OCI-LY3 (cell line): Measurements from ENCODE around the gene SNX27.

ENCODE experiments used
- H2AFZ ChIP-seq: fragments of 200-600, 300-600 bp; shearing (Covaris generic); 2 replicates; pipeline ENCODE4 v1.6.0; 2014; ENCODE audit warnings: antibody characterized with exemption, low read depth, low read length
- H3K27ac ChIP-seq: fragments of 200-600, 300-600 bp; sonication (generic); 2 replicates; pipeline ENCODE4 v1.5.1; 2014; ENCODE audit warnings: mild to moderate bottlenecking, low read length, moderate library complexity, mixed read lengths
- H3K27me3 ChIP-seq: fragments of 200-600, 300-600 bp; sonication (generic); 2 replicates; pipeline ENCODE4 v1.6.1; 2014; ENCODE audit warnings: low read depth, low read length, mixed read lengths
- H3K36me3 ChIP-seq: fragments of 200-600, 300-600 bp; sonication (generic); replicated peaks from 2 replicates; pipeline ENCODE3; 2014; ENCODE audit warnings: low read depth, low read length, mixed read lengths
- H3K4me1 ChIP-seq: fragments of 300-600, 200-600 bp; sonication (generic); 2 replicates; pipeline ENCODE4 v1.6.1; 2014; ENCODE audit warnings: low read length, mixed read lengths
- H3K4me2 ChIP-seq: fragments of 200-600, 300-600 bp; sonication (generic); 2 replicates; pipeline ENCODE4 v1.6.1; 2014; ENCODE audit warnings: low read length, mixed read lengths
- H3K4me3 ChIP-seq: fragments of 300-600, 200-600 bp; sonication (generic); 2 replicates; pipeline ENCODE4 v1.5.1; 2014; ENCODE audit warnings: antibody characterized with exemption, mild to moderate bottlenecking, low read length, moderate library complexity
- H3K79me2 ChIP-seq: fragments of 300-600, 200-600 bp; shearing (Covaris generic); 2 replicates; pipeline ENCODE4 v1.6.1; 2014; ENCODE audit warnings: mild to moderate bottlenecking, low read length, mixed read lengths
- H3K9ac ChIP-seq: fragments of 300-600, 200-600 bp; shearing (Covaris generic); 2 replicates; pipeline ENCODE4 v1.6.0; 2014; ENCODE audit warnings: mild to moderate bottlenecking, low read length, moderate library complexity
- H3K9me3 ChIP-seq: fragments of 200-600, 300-600 bp; shearing (Covaris generic); 2 replicates; pipeline ENCODE4 v1.6.1; 2014; ENCODE audit warnings: low read length, mixed read lengths; ENCODE audit not compliant: insufficient read depth
- H4K20me1 ChIP-seq: fragments of 200-600, 300-600 bp; sonication (generic); 2 replicates; pipeline ENCODE4 v1.6.1; 2016; ENCODE audit warnings: low read length, mixed read lengths; ENCODE audit not compliant: insufficient read depth
- EZH2phosphoT487 ChIP-seq: fragments of 200-600 bp; shearing (Covaris generic); IDR thresholded peaks from 2 replicates; pipeline ENCODE4 v1.6.1; 2018; ENCODE audit warnings: antibody characterized with exemption, mixed run types, low read depth
- TF ChIP-seq, protein P1 (sequence below): fragments of 200-600, 300-600 bp; sonication (generic); IDR thresholded peaks from 2 replicates; pipeline ENCODE4 v1.5.1; 2014; ENCODE audit warnings: antibody characterized with exemption, low read length, low read depth

The SNX27 gene

DNA sequence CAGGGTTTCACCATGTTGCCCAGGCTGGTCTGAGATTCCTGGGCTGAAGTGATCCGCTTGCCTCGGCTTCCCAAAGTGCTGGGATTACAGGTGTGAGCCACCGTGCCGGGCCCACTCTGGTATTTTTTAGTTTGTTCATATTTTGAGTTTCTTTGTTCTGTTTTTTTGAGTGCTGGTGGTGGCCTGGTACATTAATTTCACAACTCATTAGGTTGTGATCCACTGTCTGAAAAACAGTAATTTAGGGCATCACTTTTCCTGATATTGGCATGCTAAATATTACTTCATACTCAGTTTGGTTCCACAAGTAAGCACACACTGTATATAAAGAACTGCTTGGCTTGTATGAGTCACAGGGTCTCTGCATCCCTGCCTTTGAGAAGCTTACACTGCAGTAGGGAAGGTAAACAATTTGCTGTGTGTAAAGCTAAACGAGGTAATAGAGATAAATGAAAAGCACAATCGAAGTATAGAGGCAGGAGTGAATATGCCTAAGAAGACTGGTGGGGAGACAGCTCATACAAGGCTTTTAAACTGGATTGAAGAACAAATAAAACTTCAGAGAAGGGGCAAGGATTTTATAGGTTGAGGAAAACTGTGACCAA is 7.7 kb downstream of the SNX27 start:
- Histone ChIP-seq H3K4me3 (no peak overlapping the region), H3K27ac (no peak overlapping the region), H4K20me1 (peaks cover 12% of the 10 kb centered on the region; the same call in 1 of the 2 replicates), H3K27me3 (no peaks in the 10 kb centered on the region), H2AFZ (no peak overlapping the region), H3K79me2 (peaks cover 69% of the 10 kb centered on the region), H3K4me2 (no peak overlapping the region), H3K9me3 (no peaks in the 10 kb centered on the region), H3K9ac (no peak overlapping the region), H3K36me3 (no peaks in the 10 kb centered on the region), H3K4me1 (peaks cover 13% of the 10 kb centered on the region)
- no peak for TF ChIP-seq EZH2phosphoT487
- TF ChIP-seq, protein P1, sequence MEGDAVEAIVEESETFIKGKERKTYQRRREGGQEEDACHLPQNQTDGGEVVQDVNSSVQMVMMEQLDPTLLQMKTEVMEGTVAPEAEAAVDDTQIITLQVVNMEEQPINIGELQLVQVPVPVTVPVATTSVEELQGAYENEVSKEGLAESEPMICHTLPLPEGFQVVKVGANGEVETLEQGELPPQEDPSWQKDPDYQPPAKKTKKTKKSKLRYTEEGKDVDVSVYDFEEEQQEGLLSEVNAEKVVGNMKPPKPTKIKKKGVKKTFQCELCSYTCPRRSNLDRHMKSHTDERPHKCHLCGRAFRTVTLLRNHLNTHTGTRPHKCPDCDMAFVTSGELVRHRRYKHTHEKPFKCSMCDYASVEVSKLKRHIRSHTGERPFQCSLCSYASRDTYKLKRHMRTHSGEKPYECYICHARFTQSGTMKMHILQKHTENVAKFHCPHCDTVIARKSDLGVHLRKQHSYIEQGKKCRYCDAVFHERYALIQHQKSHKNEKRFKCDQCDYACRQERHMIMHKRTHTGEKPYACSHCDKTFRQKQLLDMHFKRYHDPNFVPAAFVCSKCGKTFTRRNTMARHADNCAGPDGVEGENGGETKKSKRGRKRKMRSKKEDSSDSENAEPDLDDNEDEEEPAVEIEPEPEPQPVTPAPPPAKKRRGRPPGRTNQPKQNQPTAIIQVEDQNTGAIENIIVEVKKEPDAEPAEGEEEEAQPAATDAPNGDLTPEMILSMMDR = no peak

DNA sequence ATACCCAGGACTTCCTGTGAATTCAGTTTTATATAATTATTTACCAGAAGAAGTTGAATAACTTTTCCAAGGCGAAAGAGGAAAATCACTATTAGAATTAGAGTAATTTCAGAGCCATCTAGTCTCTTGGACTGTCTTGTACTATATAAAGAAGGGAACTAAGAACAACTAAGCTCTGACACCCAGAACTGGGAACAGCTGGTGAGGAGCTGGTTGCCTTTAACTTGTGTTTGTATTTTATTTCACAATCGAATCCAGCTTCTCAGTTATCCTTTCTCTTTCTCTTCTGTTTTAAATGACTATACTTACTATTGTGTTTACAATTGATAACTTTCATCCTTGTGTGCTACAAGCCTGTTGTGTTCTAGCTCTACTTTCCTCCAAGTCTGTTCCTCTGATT is 8.4 kb downstream of the SNX27 start:
- Histone ChIP-seq H3K4me1 (peaks cover 13% of the 10 kb centered on the region), H3K79me2 (peaks cover 68% of the 10 kb centered on the region), H3K27ac (no peak overlapping the region), H3K9me3 (no peaks in the 10 kb centered on the region), H3K4me3 (no peak overlapping the region), H3K36me3 (no peaks in the 10 kb centered on the region), H3K27me3 (no peaks in the 10 kb centered on the region), H3K9ac (no peak overlapping the region), H4K20me1 (0 out of 2 replicates have a peak, but pooled peaks cover 9% of the 10 kb centered on the region), H3K4me2 (no peak overlapping the region), H2AFZ (no peak overlapping the region)
- TF ChIP-seq EZH2phosphoT487 = no peak
- TF ChIP-seq, protein P1 = no peak

DNA sequence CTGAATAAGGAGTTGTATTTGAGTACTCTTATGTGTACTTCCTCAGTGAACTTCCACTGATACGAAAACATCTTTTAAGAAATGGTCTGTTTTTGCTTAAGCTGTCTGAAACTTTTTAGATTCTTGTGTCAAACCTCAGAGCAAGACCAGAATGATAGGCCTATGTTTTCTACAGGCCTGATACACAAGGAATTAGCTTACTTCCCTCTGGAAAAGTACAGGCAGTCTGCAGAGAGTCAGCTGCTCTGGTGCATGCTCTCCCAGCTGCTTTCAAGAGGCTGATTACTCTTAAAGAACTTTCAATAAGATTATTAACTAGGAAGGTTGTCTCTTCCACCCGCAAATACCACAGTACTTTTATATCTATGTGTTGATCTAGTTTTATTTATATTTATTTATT is 9.5 kb downstream of the SNX27 start:
- Histone ChIP-seq H3K4me1 (peaks cover 13% of the 10 kb centered on the region), H3K79me2 (peaks cover 61% of the 10 kb centered on the region), H3K9ac (no peak overlapping the region), H2AFZ (no peak overlapping the region), H3K4me3 (no peak overlapping the region), H3K36me3 (no peaks in the 10 kb centered on the region), H3K4me2 (no peak overlapping the region), H3K9me3 (no peaks in the 10 kb centered on the region), H4K20me1 (0 out of 2 replicates have a peak, but pooled peaks cover 9% of the 10 kb centered on the region), H3K27me3 (no peaks in the 10 kb centered on the region), H3K27ac (no peak overlapping the region)
- TF ChIP-seq EZH2phosphoT487 = no peak
- TF ChIP-seq, protein P1 = no peak

DNA sequence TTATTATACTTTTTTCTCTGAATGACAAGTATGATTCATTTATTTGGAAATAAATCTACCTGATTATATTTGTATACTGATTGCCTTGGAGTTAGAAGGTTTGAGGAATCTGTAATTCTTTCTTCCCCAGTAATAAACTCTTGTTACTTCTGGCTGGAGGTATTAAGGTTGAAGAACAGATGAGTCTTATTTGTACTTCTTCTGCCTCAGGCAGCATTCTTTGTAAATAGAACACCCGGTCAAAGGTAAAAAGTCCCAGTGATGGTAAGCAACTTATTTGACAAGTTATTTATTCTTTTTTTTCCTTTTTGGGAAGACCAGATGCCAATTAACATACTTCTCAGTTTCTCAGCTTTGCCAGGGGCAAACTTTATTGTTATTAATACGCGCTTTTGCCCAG is 12.9 kb downstream of the SNX27 start:
- Histone ChIP-seq H3K4me3 (no peak overlapping the region), H2AFZ (no peak overlapping the region), H3K27ac (no peak overlapping the region), H3K27me3 (no peaks in the 10 kb centered on the region), H3K4me1 (peaks cover 8% of the 10 kb centered on the region), H3K9me3 (no peaks in the 10 kb centered on the region), H3K36me3 (peaks cover 4% of the 10 kb centered on the region), H3K79me2 (peaks cover 34% of the 10 kb centered on the region), H4K20me1 (0 out of 2 replicates have a peak, but pooled peaks cover 5% of the 10 kb centered on the region), H3K9ac (no peak overlapping the region), H3K4me2 (no peak overlapping the region)
- TF ChIP-seq, protein P1 = no peak
- TF ChIP-seq EZH2phosphoT487 = no peak
